GM18507 (cell line): ENCODE data around the gene KHSRP.
A peak's percentile ranks its signal among the peaks of the same experiment; 100 is the strongest.
"Not testable (repeated sequence)": the region's sequence is repeated elsewhere in the genome, so short reads cannot be mapped to it uniquely, and the experiment has no call there.

ENCODE experiments used
- DNase-seq: peaks from one replicate; pipeline ENCODE4 v3.0.0; 2011; ENCODE audit warnings: low read depth; ENCODE audit not compliant: insufficient read length; ENCODE audit errors: extremely low spot score
- FAIRE-seq: peaks from 2 replicates; lab custom pipeline; 2011; peaks lifted over from hg19 to GRCh38; lab: Jason Lieb, UNC

Gene KHSRP

GRCh38 chr19:6421075-6422014 lies 3.3 kb downstream of the KHSRP start:
- FAIRE-seq = no peak

GRCh38 chr19:6418562-6418932 lies 6.1 kb downstream of the KHSRP start:
- DNase-seq (no peak), FAIRE-seq (no peak)

More at GRCh38 chr19:6421075-6422014, 3.3 kb downstream of the KHSRP start:
- DNase-seq = no peak

GRCh38 chr19:6417713-6418561 lies 6.7 kb downstream of the KHSRP start:
- no peak for FAIRE-seq
- no peak for DNase-seq

GRCh38 chr19:6416658-6417405 lies 7.8 kb downstream of the KHSRP start:
- DNase-seq (no peak), FAIRE-seq (no peak)

GRCh38 chr19:6415591-6416190 lies 8.9 kb downstream of the KHSRP start:
- no peak for FAIRE-seq
- no peak for DNase-seq

- no peak for DNase-seq
- no peak for FAIRE-seq
These were observed 9.6 kb downstream of the KHSRP start for GRCh38 chr19:6414793-6415590.

- DNase-seq = no peak
- FAIRE-seq = no peak
These were observed 10.6 kb downstream of the KHSRP start for GRCh38 chr19:6413721-6414643.

- FAIRE-seq (no peak), DNase-seq (no peak)
These were observed 11.3 kb downstream of the KHSRP start for GRCh38 chr19:6413291-6413690.

- DNase-seq (peak; percentile 32), FAIRE-seq (no peak)
These were observed 12.0 kb downstream of the KHSRP start for GRCh38 chr19:6412447-6413091.

- FAIRE-seq (no peak), DNase-seq (no peak)
These were observed 12.6 kb downstream of the KHSRP start for GRCh38 chr19:6412061-6412446.

GRCh38 chr19:6409346-6409745 lies 15.3 kb downstream of the KHSRP start:
- DNase-seq (no peak), FAIRE-seq (no peak)

GRCh38 chr19:6406401-6406800 lies 18.2 kb downstream of the KHSRP start:
- FAIRE-seq (no peak), DNase-seq (no peak)

GRCh38 chr19:6402837-6403608 lies 21.6 kb downstream of the KHSRP start:
- no peak for DNase-seq

GRCh38 chr19:6402058-6402457 lies 22.6 kb downstream of the KHSRP start:
- DNase-seq = no peak

More at GRCh38 chr19:6402837-6403608, 21.6 kb downstream of the KHSRP start:
- FAIRE-seq = no peak

GRCh38 chr19:6400062-6400944 lies 24.3 kb downstream of the KHSRP start:
- FAIRE-seq, DNase-seq: not testable (repeated sequence)

More at GRCh38 chr19:6402058-6402457, 22.6 kb downstream of the KHSRP start:
- FAIRE-seq = no peak
